DND-41 (cell line): ENCODE data around the gene WNT3.

Source experiments
- EZH2 ChIP-seq: IDR thresholded peaks from 3 replicates; pipeline ENCODE4 v1.6.1; 2012; ENCODE audit warnings: borderline replicate concordance, low read depth, mild to moderate bottlenecking, moderate library complexity, low read length, inconsistent platforms; ENCODE audit not compliant: severe bottlenecking
- TF ChIP-seq, protein P1 (sequence below): IDR thresholded peaks from 2 replicates; pipeline ENCODE4 v1.5.1; 2012; ENCODE audit warnings: borderline replicate concordance, low read length, moderate library complexity, mild to moderate bottlenecking; ENCODE audit not compliant: poor library complexity, severe bottlenecking; ENCODE audit errors: extremely low read depth

- TF ChIP-seq, protein P1, sequence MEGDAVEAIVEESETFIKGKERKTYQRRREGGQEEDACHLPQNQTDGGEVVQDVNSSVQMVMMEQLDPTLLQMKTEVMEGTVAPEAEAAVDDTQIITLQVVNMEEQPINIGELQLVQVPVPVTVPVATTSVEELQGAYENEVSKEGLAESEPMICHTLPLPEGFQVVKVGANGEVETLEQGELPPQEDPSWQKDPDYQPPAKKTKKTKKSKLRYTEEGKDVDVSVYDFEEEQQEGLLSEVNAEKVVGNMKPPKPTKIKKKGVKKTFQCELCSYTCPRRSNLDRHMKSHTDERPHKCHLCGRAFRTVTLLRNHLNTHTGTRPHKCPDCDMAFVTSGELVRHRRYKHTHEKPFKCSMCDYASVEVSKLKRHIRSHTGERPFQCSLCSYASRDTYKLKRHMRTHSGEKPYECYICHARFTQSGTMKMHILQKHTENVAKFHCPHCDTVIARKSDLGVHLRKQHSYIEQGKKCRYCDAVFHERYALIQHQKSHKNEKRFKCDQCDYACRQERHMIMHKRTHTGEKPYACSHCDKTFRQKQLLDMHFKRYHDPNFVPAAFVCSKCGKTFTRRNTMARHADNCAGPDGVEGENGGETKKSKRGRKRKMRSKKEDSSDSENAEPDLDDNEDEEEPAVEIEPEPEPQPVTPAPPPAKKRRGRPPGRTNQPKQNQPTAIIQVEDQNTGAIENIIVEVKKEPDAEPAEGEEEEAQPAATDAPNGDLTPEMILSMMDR, result no peak
- TF ChIP-seq EZH2, result no peak
These were observed 21.4 kb downstream of the WNT3 start for GRCh38 chr17:46796956-46797530.
